ENCODE results near the gene RBM28. TPM values are rescaled to one million over a fixed set of nuclear protein-coding genes. Genes with fewer than 3 reads are reported as not detected.

RBM28 gene
- total RNA-seq, 4 donors from 2014 or later: 14.4 to 226 (median 44.0) TPM

- TF ChIP-seq CTCF (IDR thresholded peaks at IDR 0.05) (no peak), POLR2A (IDR thresholded peaks at IDR 0.05) (no peak)
- Histone ChIP-seq H3K36me3 (no peaks in the 10 kb centered on the region), H3K4me1 (no peaks in the 10 kb centered on the region), H3K9me3 (no peaks in the 10 kb centered on the region), H3K27ac (no peak overlapping the region), H3K4me3 (no peak overlapping the region), H3K27me3 (no peaks in the 10 kb centered on the region)
- intact Hi-C loops (cut with DNase I; ENCODE audit: low total_unique reads): no loop called here
- no peak for DNase-seq
Observed at GRCh38 chr7:128321044-128321422, 22.7 kb downstream of the RBM28 start.

- TF ChIP-seq CTCF (IDR thresholded peaks at IDR 0.05) (no peak), POLR2A (IDR thresholded peaks at IDR 0.05) (no peak)
- no peak for DNase-seq
- no peak overlapping the region for H3K27ac ChIP-seq
- H3K4me3 ChIP-seq: no peak overlapping the region
- H3K27me3 ChIP-seq: no peaks in the 10 kb centered on the region
- intact Hi-C loops (cut with DNase I; ENCODE audit: low total_unique reads): no loop called here
- H3K36me3 ChIP-seq: no peaks in the 10 kb centered on the region
- no peaks in the 10 kb centered on the region for H3K9me3 ChIP-seq
- no peaks in the 10 kb centered on the region for H3K4me1 ChIP-seq
Observed at GRCh38 chr7:128318691-128319090, 25.0 kb downstream of the RBM28 start.

GRCh38 chr7:128311013-128311412 is 32.7 kb downstream of the RBM28 start:
- TF ChIP-seq POLR2A (IDR thresholded peaks at IDR 0.05): no peak
- TF ChIP-seq CTCF (IDR thresholded peaks at IDR 0.05): no peak
- H3K4me3 ChIP-seq: no peak overlapping the region
- intact Hi-C loops (cut with DNase I; ENCODE audit: low total_unique reads): no loop called here
- H3K4me1 ChIP-seq: no peaks in the 10 kb centered on the region
- no peak overlapping the region for H3K27ac ChIP-seq
- H3K36me3 ChIP-seq: no peaks in the 10 kb centered on the region
- H3K27me3 ChIP-seq: no peaks in the 10 kb centered on the region
- H3K9me3 ChIP-seq: no peaks in the 10 kb centered on the region
- DNase-seq: no peak

GRCh38 chr7:128310499-128310898 is 33.2 kb downstream of the RBM28 start:
- intact Hi-C loops (cut with DNase I; ENCODE audit: low total_unique reads): no loop called here
- Histone ChIP-seq H3K27ac (no peak overlapping the region), H3K36me3 (no peaks in the 10 kb centered on the region), H3K4me3 (no peak overlapping the region), H3K9me3 (no peaks in the 10 kb centered on the region), H3K4me1 (no peaks in the 10 kb centered on the region), H3K27me3 (no peaks in the 10 kb centered on the region)
- TF ChIP-seq CTCF (IDR thresholded peaks at IDR 0.05): no peak
- no peak for TF ChIP-seq POLR2A (IDR thresholded peaks at IDR 0.05)
- DNase-seq: no peak

GRCh38 chr7:128309976-128310375 is 33.7 kb downstream of the RBM28 start:
- no peak for TF ChIP-seq CTCF (IDR thresholded peaks at IDR 0.05)
- TF ChIP-seq POLR2A (IDR thresholded peaks at IDR 0.05): no peak

More at GRCh38 chr7:128309976-128310375, 33.7 kb downstream of the RBM28 start:
- DNase-seq: no peak
- no peaks in the 10 kb centered on the region for H3K36me3 ChIP-seq
- no peaks in the 10 kb centered on the region for H3K9me3 ChIP-seq
- no peak overlapping the region for H3K27ac ChIP-seq
- H3K4me1 ChIP-seq: no peaks in the 10 kb centered on the region
- no peaks in the 10 kb centered on the region for H3K27me3 ChIP-seq
- H3K4me3 ChIP-seq: no peak overlapping the region
- intact Hi-C loops (cut with DNase I; ENCODE audit: low total_unique reads): no loop called here
